NCI-H2029 (cell line): ENCODE data around the gene ITGAD.
A peak's percentile ranks its signal among the peaks of the same experiment; 100 is the strongest.

ENCODE experiments used
- DNase-seq: peaks from one replicate; lab custom pipeline; 2025; lab: John Stamatoyannopoulos, UW

ITGAD gene

GRCh38 chr16:31459687-31460581 lies 66.8 kb downstream of the ITGAD start:
- peak; percentile 97 for DNase-seq

DNA sequence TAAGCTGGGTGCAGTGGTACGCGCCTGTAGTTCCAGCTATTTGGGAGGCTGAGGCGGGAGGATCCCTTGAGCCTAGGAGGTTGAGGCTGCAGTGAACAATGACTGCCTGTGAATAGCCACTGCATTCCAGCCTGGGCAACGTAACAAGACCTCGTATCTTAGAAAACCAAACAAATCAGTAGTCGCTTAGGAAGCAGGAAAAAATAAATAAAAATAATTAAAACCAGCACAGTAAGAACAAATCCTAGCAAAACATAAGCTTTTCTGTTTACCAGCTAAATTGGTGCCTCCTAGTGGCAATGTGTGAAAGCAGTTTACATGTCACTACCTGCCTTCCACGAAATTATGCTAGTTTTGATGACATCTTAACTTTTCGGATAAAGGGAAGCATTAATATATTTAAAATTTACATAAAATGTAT lies 67.5 kb downstream of the ITGAD start:
- DNase-seq = no peak

- no peak for DNase-seq
These were observed 68.2 kb downstream of the ITGAD start for GRCh38 chr16:31461201-31461920.

DNA sequence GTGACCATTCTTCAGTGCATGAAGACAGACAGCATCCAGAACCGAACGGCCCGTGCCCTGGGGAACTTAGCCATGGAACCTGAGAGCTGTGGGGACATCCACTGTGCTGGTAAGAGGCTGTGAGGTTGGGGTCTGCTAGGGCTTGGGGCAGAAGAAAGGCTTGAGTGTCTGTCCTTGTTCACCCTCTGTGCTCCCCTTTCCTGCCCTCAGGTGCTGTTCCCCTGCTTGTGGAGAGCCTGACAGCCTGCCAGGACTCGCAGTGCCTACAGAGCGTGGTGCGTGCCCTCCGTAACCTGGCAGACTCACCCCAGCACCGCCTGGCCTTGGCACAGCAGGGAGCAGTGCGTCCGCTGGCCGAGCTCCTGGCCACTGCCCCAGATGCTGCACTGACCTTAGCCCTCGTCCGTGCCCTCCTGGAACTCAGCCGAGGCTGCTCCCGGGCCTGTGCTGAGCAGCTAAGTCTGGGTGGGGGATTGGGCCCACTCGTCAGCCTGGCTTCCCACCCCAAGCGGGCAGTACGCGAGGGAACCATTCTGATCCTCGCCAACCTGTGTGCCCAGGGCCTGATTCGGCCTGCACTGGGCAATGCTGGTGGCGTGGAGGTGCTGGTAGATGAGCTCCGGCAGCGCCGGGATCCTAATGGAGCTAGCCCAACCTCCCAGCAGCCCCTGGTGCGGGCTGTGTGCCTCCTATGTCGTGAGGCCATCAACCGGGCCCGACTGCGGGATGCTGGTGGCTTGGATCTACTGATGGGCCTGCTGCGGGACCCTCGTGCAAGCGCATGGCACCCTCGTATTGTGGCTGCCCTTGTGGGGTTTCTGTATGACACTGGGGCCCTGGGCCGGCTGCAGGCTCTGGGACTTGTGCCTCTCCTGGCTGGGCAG lies 69.0 kb downstream of the ITGAD start:
- DNase-seq = no peak

GRCh38 chr16:31464348-31464769 lies 71.2 kb downstream of the ITGAD start:
- DNase-seq = no peak

- DNase-seq = no peak
These were observed 71.7 kb downstream of the ITGAD start for GRCh38 chr16:31464781-31465260.

DNA sequence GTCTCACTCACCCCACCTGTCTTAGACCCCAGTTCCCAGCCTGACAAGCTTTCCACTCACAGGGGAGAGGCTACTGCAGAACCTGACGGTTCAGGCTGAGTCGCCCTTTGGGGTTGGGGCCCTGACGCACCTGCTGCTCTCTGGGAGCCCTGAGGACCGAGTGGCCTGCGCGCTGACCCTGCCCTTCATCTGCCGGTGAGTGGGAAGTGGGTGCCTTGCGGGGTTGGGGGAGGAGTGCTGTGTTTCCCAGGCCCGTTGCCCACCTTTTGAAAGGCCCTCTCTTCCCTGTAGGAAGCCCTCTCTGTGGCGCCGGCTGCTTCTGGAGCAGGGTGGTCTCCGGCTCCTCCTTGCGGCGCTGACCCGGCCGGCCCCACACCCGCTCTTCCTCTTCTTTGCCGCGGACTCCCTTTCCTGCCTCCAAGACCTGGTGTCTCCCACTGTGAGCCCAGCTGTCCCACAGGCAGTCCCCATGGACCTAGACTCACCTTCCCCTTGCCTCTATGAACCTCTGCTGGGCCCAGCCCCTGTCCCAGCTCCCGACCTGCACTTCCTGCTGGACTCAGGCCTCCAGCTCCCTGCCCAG lies 72.7 kb downstream of the ITGAD start:
- no peak for DNase-seq

DNA sequence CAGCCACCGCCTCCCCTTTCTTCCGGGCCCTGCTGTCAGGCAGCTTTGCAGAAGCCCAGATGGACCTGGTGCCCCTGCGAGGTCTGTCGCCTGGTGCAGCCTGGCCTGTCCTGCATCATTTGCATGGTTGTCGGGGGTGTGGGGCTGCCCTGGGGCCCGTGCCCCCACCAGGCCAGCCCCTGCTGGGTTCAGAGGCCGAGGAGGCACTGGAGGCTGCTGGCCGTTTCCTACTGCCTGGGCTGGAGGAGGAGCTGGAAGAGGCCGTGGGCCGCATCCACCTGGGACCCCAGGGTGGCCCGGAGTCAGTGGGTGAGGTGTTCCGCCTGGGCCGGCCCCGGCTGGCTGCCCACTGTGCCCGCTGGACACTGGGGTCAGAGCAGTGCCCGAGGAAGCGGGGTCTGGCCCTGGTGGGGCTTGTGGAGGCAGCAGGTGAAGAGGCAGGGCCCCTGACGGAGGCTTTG lies 73.3 kb downstream of the ITGAD start:
- no peak for DNase-seq

GRCh38 chr16:31467151-31467773 lies 74.1 kb downstream of the ITGAD start:
- DNase-seq = no peak

- no peak for DNase-seq
These were observed 74.7 kb downstream of the ITGAD start for GRCh38 chr16:31467858-31468257.

- no peak for DNase-seq
These were observed 77.5 kb downstream of the ITGAD start for GRCh38 chr16:31470615-31471014.

GRCh38 chr16:31471241-31471874 lies 78.2 kb downstream of the ITGAD start:
- no peak for DNase-seq

- no peak for DNase-seq
These were observed 79.0 kb downstream of the ITGAD start, which contains the start of gene TGFB1I1 for GRCh38 chr16:31471875-31472708. TSS of gene TGFB1I1 (plus strand) at chr16:31472152. CDS start at chr16:31472189, 37 bp downstream.

GRCh38 chr16:31472709-31473203 lies 79.6 kb downstream of the ITGAD start:
- DNase-seq = peak; percentile 93

- no peak for DNase-seq
These were observed 80.3 kb downstream of the ITGAD start for GRCh38 chr16:31473264-31473984.

DNA sequence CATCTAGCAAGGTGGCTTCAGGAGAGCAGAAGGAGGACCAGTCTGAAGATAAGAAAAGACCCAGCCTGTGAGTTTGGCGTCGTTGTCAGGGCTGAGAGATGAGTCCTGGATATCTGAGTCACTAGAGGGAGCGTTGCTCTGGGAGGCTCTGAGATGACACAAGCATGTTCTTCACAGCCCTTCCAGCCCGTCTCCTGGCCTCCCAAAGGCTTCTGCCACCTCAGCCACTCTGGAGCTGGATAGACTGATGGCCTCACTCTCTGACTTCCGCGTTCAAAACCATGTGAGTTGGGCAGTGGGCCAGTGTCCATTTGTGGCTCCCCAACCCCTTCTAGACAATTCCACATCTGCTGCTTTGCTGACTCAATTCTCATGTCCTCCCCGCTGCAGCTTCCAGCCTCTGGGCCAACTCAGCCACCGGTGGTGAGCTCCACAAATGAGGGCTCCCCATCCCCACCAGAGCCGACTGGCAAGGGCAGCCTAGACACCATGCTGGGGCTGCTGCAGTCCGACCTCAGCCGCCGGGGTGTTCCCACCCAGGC lies 81.1 kb downstream of the ITGAD start:
- no peak for DNase-seq

- no peak for DNase-seq
These were observed 81.9 kb downstream of the ITGAD start for GRCh38 chr16:31474773-31475738.
